ENCODE results near the gene TBL1XR1. TPM values are rescaled to one million over a fixed set of nuclear protein-coding genes. Genes with fewer than 3 reads are reported as not detected.

TBL1XR1 gene
- total RNA-seq, 1 donor from 2014 or later = 275 TPM

DNA sequence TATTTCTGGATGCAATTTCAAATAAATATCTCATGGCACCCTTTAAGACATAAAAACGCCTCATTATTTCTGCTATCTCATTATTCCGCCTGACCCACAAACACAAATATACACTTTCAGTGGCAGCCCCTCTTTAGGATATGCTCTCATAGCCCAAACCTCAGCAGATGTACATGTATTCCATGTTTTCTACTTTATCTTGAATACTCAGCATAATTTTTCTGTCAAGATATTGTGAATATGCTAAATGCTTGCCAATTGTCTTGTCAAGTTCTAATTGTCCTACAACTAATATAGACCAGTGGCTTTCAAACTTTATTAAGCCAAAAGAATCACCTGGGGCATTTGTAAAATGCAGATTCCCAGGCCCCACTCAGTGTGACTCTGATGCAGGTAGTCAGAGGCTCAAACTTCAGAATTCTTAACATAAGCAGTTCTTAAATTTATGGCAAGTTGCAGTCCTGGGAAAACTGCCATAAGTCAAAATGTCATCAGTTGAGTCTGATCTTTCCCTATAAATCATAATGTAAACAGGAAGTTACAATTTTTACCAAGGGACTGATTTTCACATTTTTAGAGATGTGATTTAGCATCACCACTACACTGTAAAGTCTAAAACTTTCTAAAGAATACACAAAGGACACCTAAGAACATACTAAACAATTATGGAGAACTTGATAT is 135.1 kb downstream of the TBL1XR1 start:
- Histone ChIP-seq H3K9me3 (ENCODE audit: low read depth) (no peaks in the 10 kb centered on the region), H3K27ac (no peak overlapping the region), H3K4me2 (no peak overlapping the region), H4K20me1 (ENCODE audit: low read depth) (peaks cover 78% of the 10 kb centered on the region), H3K4me3 (no peak overlapping the region), H3K79me2 (ENCODE audit: low read depth) (peaks cover 100% of the 10 kb centered on the region), H3K36me3 (no peaks in the 10 kb centered on the region), H3K27me3 (no peaks in the 10 kb centered on the region), H3K9ac (no peak overlapping the region), H3F3A (ENCODE audit: low read depth) (no peaks in the 10 kb centered on the region), H3K4me1 (peaks cover 27% of the 10 kb centered on the region), H2AFZ (replicated peaks) (no peak overlapping the region)
- TF ChIP-seq, protein P1, sequence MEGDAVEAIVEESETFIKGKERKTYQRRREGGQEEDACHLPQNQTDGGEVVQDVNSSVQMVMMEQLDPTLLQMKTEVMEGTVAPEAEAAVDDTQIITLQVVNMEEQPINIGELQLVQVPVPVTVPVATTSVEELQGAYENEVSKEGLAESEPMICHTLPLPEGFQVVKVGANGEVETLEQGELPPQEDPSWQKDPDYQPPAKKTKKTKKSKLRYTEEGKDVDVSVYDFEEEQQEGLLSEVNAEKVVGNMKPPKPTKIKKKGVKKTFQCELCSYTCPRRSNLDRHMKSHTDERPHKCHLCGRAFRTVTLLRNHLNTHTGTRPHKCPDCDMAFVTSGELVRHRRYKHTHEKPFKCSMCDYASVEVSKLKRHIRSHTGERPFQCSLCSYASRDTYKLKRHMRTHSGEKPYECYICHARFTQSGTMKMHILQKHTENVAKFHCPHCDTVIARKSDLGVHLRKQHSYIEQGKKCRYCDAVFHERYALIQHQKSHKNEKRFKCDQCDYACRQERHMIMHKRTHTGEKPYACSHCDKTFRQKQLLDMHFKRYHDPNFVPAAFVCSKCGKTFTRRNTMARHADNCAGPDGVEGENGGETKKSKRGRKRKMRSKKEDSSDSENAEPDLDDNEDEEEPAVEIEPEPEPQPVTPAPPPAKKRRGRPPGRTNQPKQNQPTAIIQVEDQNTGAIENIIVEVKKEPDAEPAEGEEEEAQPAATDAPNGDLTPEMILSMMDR (IDR thresholded peaks at IDR 0.05) = no peak
- no peak for TF ChIP-seq EZH2 (IDR thresholded peaks at IDR 0.05)
- no peak for TF ChIP-seq EZH2phosphoT487 (IDR thresholded peaks at IDR 0.05)
- no peak overlapping the region for H3K4me3 Mint-ChIP-seq
- no peak for DNase-seq (ENCODE audit: low spot score)
- H3K36me3 Mint-ChIP-seq = peaks cover 31% of the 10 kb centered on the region
- no peaks in the 10 kb centered on the region for H3K27me3 Mint-ChIP-seq (ENCODE audit: insufficient read depth, low read depth)
- H3K27ac Mint-ChIP-seq = no peak overlapping the region
- H3K9me3 Mint-ChIP-seq = no peaks in the 10 kb centered on the region
- H3K4me1 Mint-ChIP-seq = no peaks in the 10 kb centered on the region

DNA sequence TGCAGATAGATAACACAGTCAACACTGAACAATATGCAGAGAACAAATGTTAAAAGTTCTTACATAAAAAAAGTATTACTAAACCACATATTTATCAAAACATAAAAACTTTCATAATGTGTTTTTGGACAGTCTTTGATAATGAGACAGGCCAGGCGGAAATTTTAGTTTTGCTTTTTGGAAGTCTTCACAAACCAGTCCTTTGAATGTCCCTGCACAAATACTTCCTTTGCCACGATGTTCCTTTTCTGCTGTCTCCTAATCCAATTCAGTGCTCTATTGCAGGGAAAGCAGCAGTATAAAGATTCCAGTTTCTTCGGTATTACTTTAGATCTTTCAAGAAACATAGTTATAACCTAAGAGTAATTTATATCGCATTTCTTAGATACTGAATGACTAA is 135.9 kb downstream of the TBL1XR1 start:
- Mint-ChIP-seq H3K27me3 (ENCODE audit: insufficient read depth, low read depth) (no peaks in the 10 kb centered on the region), H3K4me1 (no peaks in the 10 kb centered on the region), H3K27ac (no peak overlapping the region), H3K4me3 (no peak overlapping the region), H3K9me3 (no peaks in the 10 kb centered on the region), H3K36me3 (peaks cover 30% of the 10 kb centered on the region)
- Histone ChIP-seq H3F3A (ENCODE audit: low read depth) (no peaks in the 10 kb centered on the region), H3K27ac (no peak overlapping the region), H3K9ac (no peak overlapping the region), H3K9me3 (ENCODE audit: low read depth) (no peaks in the 10 kb centered on the region), H2AFZ (replicated peaks) (no peak overlapping the region), H3K79me2 (ENCODE audit: low read depth) (peaks cover 100% of the 10 kb centered on the region), H4K20me1 (ENCODE audit: low read depth) (peaks cover 78% of the 10 kb centered on the region), H3K4me1 (peaks cover 24% of the 10 kb centered on the region), H3K36me3 (no peaks in the 10 kb centered on the region), H3K4me3 (no peak overlapping the region), H3K27me3 (no peaks in the 10 kb centered on the region), H3K4me2 (no peak overlapping the region)
- no peak for TF ChIP-seq EZH2 (IDR thresholded peaks at IDR 0.05)
- no peak for DNase-seq (ENCODE audit: low spot score)

DNA sequence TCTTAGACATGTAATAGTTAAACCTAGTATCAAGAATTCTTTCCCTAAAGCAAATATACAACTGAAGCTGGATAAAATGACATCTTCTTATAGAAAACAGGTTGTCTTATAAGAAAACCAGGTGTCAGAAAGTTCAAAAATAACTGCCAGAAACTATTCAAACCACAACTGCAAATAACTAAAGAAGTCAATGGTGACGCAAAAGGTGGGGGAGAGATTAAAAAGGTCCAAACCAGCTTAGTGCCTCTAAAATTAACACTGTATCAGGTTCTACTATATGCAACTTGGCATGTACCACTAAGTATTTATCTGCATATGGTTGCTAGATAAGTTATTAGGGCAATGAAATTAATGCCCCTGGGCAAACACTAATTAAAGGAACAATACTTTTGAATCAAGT is 136.8 kb downstream of the TBL1XR1 start:
- H2AFZ ChIP-seq (replicated peaks) = no peak overlapping the region
- H3K36me3 ChIP-seq = no peaks in the 10 kb centered on the region
- no peaks in the 10 kb centered on the region for H3K27me3 Mint-ChIP-seq (ENCODE audit: insufficient read depth, low read depth)
- no peaks in the 10 kb centered on the region for H3K9me3 ChIP-seq (ENCODE audit: low read depth)
- H3K9me3 Mint-ChIP-seq = no peaks in the 10 kb centered on the region
- H3F3A ChIP-seq (ENCODE audit: low read depth) = no peaks in the 10 kb centered on the region
- no peak overlapping the region for H3K4me3 Mint-ChIP-seq
- TF ChIP-seq EZH2phosphoT487 (IDR thresholded peaks at IDR 0.05) = no peak
- TF ChIP-seq, protein P1 (IDR thresholded peaks at IDR 0.05) = no peak
- no peak for TF ChIP-seq EZH2 (IDR thresholded peaks at IDR 0.05)
- peaks cover 28% of the 10 kb centered on the region for H3K36me3 Mint-ChIP-seq
- peaks cover 2% of the 10 kb centered on the region for H3K4me1 Mint-ChIP-seq
- H3K27ac ChIP-seq = no peak overlapping the region
- no peak overlapping the region for H3K4me3 ChIP-seq
- H3K4me2 ChIP-seq = no peak overlapping the region
- H3K79me2 ChIP-seq (ENCODE audit: low read depth) = peaks cover 100% of the 10 kb centered on the region
- H3K27ac Mint-ChIP-seq = no peak overlapping the region
- peaks cover 28% of the 10 kb centered on the region for H3K4me1 ChIP-seq
- peaks cover 80% of the 10 kb centered on the region for H4K20me1 ChIP-seq (ENCODE audit: low read depth)
- no peak for DNase-seq (ENCODE audit: low spot score)
- no peak overlapping the region for H3K9ac ChIP-seq
- no peaks in the 10 kb centered on the region for H3K27me3 ChIP-seq

DNA sequence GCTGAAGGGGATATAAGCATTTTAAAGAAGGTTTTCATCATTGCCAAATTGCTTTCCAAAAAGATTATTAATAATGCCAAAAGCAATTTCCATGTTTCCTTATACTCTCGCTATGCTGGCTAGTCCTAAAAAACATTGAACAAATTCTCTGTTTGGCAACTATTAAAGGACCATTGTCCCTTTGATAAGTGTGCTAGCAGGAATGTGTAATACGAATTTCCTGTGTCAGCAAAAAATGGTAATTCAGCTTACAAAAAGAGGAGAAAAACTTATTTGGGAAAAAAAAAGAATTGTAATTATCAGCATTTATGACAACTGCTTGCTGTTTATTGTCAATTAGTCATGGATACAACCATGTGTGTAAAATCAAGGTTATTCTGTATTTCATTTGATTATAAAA is 138.6 kb downstream of the TBL1XR1 start:
- H3K9ac ChIP-seq = no peak overlapping the region
- Mint-ChIP-seq H3K36me3 (peaks cover 21% of the 10 kb centered on the region), H3K9me3 (no peaks in the 10 kb centered on the region), H3K27ac (no peak overlapping the region), H3K4me1 (peaks cover 6% of the 10 kb centered on the region), H3K27me3 (ENCODE audit: insufficient read depth, low read depth) (no peaks in the 10 kb centered on the region), H3K4me3 (no peak overlapping the region)
- no peaks in the 10 kb centered on the region for H3F3A ChIP-seq (ENCODE audit: low read depth)
- H2AFZ ChIP-seq (replicated peaks) = no peak overlapping the region
- no peak overlapping the region for H3K27ac ChIP-seq
- H3K4me3 ChIP-seq = no peak overlapping the region
- H3K79me2 ChIP-seq (ENCODE audit: low read depth) = peaks cover 100% of the 10 kb centered on the region
- peaks cover 66% of the 10 kb centered on the region for H4K20me1 ChIP-seq (ENCODE audit: low read depth)
- H3K4me2 ChIP-seq = no peak overlapping the region
- no peak for DNase-seq (ENCODE audit: low spot score)
- H3K9me3 ChIP-seq (ENCODE audit: low read depth) = no peaks in the 10 kb centered on the region
- H3K4me1 ChIP-seq = peaks cover 23% of the 10 kb centered on the region
- H3K36me3 ChIP-seq = no peaks in the 10 kb centered on the region
- H3K27me3 ChIP-seq = no peaks in the 10 kb centered on the region
- TF ChIP-seq, protein P1 (IDR thresholded peaks at IDR 0.05) = no peak
- TF ChIP-seq EZH2 (IDR thresholded peaks at IDR 0.05) = no peak
- TF ChIP-seq EZH2phosphoT487 (IDR thresholded peaks at IDR 0.05) = no peak

Data from neural progenitor cell (in vitro differentiated cells).